Mammary epithelial cell (primary cell): ENCODE data around the gene SMPDL3B.

ENCODE experiments used
- EZH2 ChIP-seq: IDR thresholded peaks from 2 replicates; pipeline ENCODE4 v1.6.1; 2012; ENCODE audit warnings: low read length, inconsistent platforms, borderline replicate concordance
- TF ChIP-seq, protein P1 (sequence below), 2 donors: IDR thresholded peaks in 1 of 2; conservative IDR thresholded peaks in 1 of 2; 2 replicates each; pipeline ENCODE4 v1.5.1; 2011 to 2012; ENCODE audit warnings: inconsistent platforms in 2 of 2, low read length in 2 of 2, mild to moderate bottlenecking in 2 of 2, control low read depth in 1 of 2, low read depth in 1 of 2; ENCODE audit not compliant: insufficient read depth in 1 of 2; ENCODE audit errors: extremely low read depth in 1 of 2

DNA sequence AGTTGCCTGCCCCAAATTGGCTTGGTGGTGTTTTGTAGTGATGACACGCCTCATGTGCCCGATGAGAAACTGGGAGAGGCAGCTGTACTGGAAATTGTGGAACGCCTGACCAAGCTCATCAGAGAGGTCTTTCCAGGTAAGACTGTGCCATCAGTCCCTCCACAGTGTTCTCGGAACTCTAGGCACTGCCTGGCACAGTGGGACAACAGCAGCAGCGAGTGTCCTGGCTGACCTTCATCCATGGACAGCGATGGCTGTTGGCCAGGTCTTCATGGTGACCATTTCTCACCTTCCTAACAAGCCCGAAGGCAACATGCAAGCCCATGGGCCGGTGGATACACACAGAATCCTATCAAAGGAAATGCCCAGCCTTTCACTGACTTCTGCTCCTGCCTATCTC lies 14.2 kb downstream of the SMPDL3B start:
- TF ChIP-seq, protein P1, sequence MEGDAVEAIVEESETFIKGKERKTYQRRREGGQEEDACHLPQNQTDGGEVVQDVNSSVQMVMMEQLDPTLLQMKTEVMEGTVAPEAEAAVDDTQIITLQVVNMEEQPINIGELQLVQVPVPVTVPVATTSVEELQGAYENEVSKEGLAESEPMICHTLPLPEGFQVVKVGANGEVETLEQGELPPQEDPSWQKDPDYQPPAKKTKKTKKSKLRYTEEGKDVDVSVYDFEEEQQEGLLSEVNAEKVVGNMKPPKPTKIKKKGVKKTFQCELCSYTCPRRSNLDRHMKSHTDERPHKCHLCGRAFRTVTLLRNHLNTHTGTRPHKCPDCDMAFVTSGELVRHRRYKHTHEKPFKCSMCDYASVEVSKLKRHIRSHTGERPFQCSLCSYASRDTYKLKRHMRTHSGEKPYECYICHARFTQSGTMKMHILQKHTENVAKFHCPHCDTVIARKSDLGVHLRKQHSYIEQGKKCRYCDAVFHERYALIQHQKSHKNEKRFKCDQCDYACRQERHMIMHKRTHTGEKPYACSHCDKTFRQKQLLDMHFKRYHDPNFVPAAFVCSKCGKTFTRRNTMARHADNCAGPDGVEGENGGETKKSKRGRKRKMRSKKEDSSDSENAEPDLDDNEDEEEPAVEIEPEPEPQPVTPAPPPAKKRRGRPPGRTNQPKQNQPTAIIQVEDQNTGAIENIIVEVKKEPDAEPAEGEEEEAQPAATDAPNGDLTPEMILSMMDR (conservative IDR thresholded peaks at IDR 0.05 in 1 of 2, IDR thresholded peaks at IDR 0.05 in 1 of 2; ENCODE audit: extremely low read depth in 1 of 2, insufficient read depth in 1 of 2, low read depth in 1 of 2, low read length in 2 of 2), result no peak
- no peak for TF ChIP-seq EZH2
